22Rv1 (cell line): Measurements from ENCODE around the gene CYB5B.

ENCODE experiments used
- ZFX ChIP-seq: fragments of 450-650 bp; IDR thresholded peaks from 2 replicates; pipeline ENCODE4 v1.6.1; 2017; ENCODE audit warnings: antibody characterized with exemption, borderline replicate concordance
- TF ChIP-seq, protein P1 (sequence below): fragments of 450-650 bp; IDR thresholded peaks from 2 replicates; pipeline ENCODE4 v1.5.1; 2017; ENCODE audit warnings: mild to moderate bottlenecking

DNA sequence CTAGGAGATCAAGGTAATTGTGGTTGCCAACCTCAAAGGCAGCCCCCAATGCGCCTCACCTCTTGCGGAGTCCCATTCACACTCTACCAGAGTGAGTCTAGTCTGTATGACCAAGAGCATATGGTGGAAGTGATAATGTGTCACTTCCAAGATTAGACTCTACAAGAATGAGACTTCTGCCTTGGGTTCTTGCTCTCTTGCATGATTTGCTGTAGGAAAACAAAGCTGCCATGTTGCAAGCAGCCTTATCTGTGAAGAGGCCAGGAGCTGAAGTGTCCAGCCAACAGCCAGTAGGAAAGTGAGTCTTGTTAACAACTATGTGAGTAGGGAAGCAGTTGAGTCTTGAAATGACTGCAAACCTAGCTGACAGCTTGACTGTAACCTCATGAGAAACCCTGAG lies 42.0 kb upstream of the CYB5B start:
- TF ChIP-seq, protein P1, sequence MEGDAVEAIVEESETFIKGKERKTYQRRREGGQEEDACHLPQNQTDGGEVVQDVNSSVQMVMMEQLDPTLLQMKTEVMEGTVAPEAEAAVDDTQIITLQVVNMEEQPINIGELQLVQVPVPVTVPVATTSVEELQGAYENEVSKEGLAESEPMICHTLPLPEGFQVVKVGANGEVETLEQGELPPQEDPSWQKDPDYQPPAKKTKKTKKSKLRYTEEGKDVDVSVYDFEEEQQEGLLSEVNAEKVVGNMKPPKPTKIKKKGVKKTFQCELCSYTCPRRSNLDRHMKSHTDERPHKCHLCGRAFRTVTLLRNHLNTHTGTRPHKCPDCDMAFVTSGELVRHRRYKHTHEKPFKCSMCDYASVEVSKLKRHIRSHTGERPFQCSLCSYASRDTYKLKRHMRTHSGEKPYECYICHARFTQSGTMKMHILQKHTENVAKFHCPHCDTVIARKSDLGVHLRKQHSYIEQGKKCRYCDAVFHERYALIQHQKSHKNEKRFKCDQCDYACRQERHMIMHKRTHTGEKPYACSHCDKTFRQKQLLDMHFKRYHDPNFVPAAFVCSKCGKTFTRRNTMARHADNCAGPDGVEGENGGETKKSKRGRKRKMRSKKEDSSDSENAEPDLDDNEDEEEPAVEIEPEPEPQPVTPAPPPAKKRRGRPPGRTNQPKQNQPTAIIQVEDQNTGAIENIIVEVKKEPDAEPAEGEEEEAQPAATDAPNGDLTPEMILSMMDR = no peak
- no peak for TF ChIP-seq ZFX
